ENCODE measurements around the gene CRYGN. TPM values are rescaled to one million over a fixed set of nuclear protein-coding genes. Genes with fewer than 3 reads are reported as not detected.

The CRYGN gene
- total and polyA plus RNA-seq, 2 donors (not counting 1 experiment from before 2014, with no cell fraction given), result 0.07 to 0.50 TPM

DNA sequence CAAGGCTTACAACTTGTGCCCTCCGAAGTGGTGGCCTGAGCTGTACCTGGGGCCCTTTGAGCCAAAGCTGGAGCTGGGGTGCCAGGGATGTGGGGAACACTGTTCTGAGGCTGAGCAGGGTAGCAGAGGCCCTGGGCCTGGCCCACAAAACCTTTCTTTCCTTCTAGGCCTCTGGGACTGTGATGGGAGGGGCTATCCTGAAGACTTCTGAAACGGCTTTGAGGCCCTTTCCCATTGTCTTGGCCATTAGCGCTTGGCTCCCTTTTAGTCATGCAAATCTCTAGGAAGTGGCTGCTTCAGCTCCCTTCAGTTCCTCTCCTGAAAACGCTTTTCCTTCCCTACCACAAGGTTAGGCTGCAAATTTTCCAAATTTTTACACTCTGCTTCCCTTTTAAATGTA lies 16.8 kb upstream of the CRYGN start:
- H3K9ac ChIP-seq (ENCODE audit: insufficient read depth, low read length), result no peak overlapping the region
- H3K27ac ChIP-seq (ENCODE audit: insufficient read depth, low read length), result no peak overlapping the region
- no peak overlapping the region for H3K4me3 ChIP-seq (replicated peaks in 1 of 4; ENCODE audit: control extremely low read depth in 1 of 4, insufficient read depth in 1 of 4, low read depth in 3 of 4, low read length in 4 of 4)
- no peaks in the 10 kb centered on the region for H3K36me3 ChIP-seq (ENCODE audit: control insufficient read depth, insufficient read depth, low read length)
- H4K20me1 ChIP-seq (ENCODE audit: control insufficient read depth, extremely low read depth, insufficient read depth, low read length), result no peaks in the 10 kb centered on the region
- H3K79me2 ChIP-seq (ENCODE audit: control insufficient read depth, insufficient read depth, low read length), result no peaks in the 10 kb centered on the region
- H3K27me3 ChIP-seq (ENCODE audit: control insufficient read depth, insufficient read depth, low read length), result no peaks in the 10 kb centered on the region
- DNase-seq (ENCODE audit: low read depth in 2 of 2), result no peak
- H3K9me3 ChIP-seq (ENCODE audit: control insufficient read depth, insufficient read depth, low read depth, low read length), result no peaks in the 10 kb centered on the region
- no peak overlapping the region for H3K4me2 ChIP-seq (ENCODE audit: extremely low read depth, insufficient read depth, low read length)
- peaks cover 11% of the 10 kb centered on the region for H3K4me1 ChIP-seq (ENCODE audit: control insufficient read depth, extremely low read depth, insufficient read depth, low read length)
- H2AFZ ChIP-seq (ENCODE audit: low read length), result no peak overlapping the region
- TF ChIP-seq, protein P1, sequence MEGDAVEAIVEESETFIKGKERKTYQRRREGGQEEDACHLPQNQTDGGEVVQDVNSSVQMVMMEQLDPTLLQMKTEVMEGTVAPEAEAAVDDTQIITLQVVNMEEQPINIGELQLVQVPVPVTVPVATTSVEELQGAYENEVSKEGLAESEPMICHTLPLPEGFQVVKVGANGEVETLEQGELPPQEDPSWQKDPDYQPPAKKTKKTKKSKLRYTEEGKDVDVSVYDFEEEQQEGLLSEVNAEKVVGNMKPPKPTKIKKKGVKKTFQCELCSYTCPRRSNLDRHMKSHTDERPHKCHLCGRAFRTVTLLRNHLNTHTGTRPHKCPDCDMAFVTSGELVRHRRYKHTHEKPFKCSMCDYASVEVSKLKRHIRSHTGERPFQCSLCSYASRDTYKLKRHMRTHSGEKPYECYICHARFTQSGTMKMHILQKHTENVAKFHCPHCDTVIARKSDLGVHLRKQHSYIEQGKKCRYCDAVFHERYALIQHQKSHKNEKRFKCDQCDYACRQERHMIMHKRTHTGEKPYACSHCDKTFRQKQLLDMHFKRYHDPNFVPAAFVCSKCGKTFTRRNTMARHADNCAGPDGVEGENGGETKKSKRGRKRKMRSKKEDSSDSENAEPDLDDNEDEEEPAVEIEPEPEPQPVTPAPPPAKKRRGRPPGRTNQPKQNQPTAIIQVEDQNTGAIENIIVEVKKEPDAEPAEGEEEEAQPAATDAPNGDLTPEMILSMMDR (conservative IDR thresholded peaks at IDR 0.05 in 1 of 2, IDR thresholded peaks at IDR 0.05 in 1 of 2; ENCODE audit: low read depth in 1 of 2, low read length in 2 of 2), result no peak
- no peak for TF ChIP-seq EZH2 (IDR thresholded peaks at IDR 0.05; ENCODE audit: low read length, missing control alignments)

DNA sequence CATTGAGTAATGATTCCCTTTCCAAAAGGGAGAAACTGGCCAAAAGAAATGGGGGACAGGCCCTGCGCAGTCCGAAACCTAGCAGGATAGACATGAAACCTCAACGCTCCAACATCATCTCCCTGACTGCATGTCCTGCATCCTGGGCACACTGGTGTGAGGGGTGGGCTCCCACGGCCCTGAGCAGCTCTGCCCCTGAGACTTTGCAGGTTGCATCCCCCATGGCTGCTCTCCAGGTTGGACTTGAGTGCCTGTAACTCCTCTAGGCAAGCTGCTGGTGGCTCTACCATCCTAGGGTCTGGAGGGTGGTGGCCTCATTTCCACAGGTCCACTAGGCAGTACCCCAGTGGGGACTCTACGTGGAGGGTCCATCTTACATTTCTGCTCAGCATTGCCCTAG lies 16.3 kb upstream of the CRYGN start:
- Histone ChIP-seq H3K9ac (ENCODE audit: insufficient read depth, low read length) (no peak overlapping the region), H3K79me2 (ENCODE audit: control insufficient read depth, insufficient read depth, low read length) (no peaks in the 10 kb centered on the region), H3K27ac (ENCODE audit: insufficient read depth, low read length) (no peak overlapping the region), H3K9me3 (ENCODE audit: control insufficient read depth, insufficient read depth, low read depth, low read length) (no peaks in the 10 kb centered on the region), H3K27me3 (ENCODE audit: control insufficient read depth, insufficient read depth, low read length) (no peaks in the 10 kb centered on the region), H2AFZ (ENCODE audit: low read length) (no peak overlapping the region), H3K4me1 (ENCODE audit: control insufficient read depth, extremely low read depth, insufficient read depth, low read length) (peaks cover 11% of the 10 kb centered on the region), H3K4me3 (replicated peaks in 1 of 4; ENCODE audit: control extremely low read depth in 1 of 4, insufficient read depth in 1 of 4, low read depth in 3 of 4, low read length in 4 of 4) (no peak overlapping the region), H4K20me1 (ENCODE audit: control insufficient read depth, extremely low read depth, insufficient read depth, low read length) (no peaks in the 10 kb centered on the region), H3K4me2 (ENCODE audit: extremely low read depth, insufficient read depth, low read length) (no peak overlapping the region), H3K36me3 (ENCODE audit: control insufficient read depth, insufficient read depth, low read length) (no peaks in the 10 kb centered on the region)
- TF ChIP-seq EZH2 (IDR thresholded peaks at IDR 0.05; ENCODE audit: low read length, missing control alignments), result no peak
- TF ChIP-seq, protein P1 (conservative IDR thresholded peaks at IDR 0.05 in 1 of 2, IDR thresholded peaks at IDR 0.05 in 1 of 2; ENCODE audit: low read depth in 1 of 2, low read length in 2 of 2), result no peak
- no peak for DNase-seq (ENCODE audit: low read depth in 2 of 2)

DNA sequence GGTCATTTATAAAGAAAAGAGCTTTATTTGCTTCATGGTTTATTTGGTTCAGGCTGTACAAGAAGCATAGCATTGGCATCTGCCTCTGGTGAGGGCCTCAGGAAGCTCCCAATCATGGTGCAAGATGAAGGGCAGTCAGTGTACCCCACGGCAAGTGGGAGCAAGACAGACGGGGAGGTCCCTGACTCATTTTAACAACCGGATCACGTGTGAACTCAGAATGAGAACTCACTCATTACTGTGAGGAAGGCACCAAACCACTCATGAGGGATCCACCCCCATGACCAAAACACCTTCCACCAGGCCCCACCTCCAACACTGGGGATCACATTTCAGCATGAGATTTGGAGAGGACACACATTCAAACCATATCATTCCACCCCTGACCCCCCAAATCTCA lies 15.7 kb upstream of the CRYGN start:
- no peak overlapping the region for H3K4me2 ChIP-seq (ENCODE audit: extremely low read depth, insufficient read depth, low read length)
- H4K20me1 ChIP-seq (ENCODE audit: control insufficient read depth, extremely low read depth, insufficient read depth, low read length), result no peaks in the 10 kb centered on the region
- H3K4me1 ChIP-seq (ENCODE audit: control insufficient read depth, extremely low read depth, insufficient read depth, low read length), result peaks cover 10% of the 10 kb centered on the region
- no peak overlapping the region for H3K27ac ChIP-seq (ENCODE audit: insufficient read depth, low read length)
- TF ChIP-seq EZH2 (IDR thresholded peaks at IDR 0.05; ENCODE audit: low read length, missing control alignments), result no peak
- TF ChIP-seq, protein P1 (conservative IDR thresholded peaks at IDR 0.05 in 1 of 2, IDR thresholded peaks at IDR 0.05 in 1 of 2; ENCODE audit: low read depth in 1 of 2, low read length in 2 of 2), result no peak
- H3K4me3 ChIP-seq (replicated peaks in 1 of 4; ENCODE audit: control extremely low read depth in 1 of 4, insufficient read depth in 1 of 4, low read depth in 3 of 4, low read length in 4 of 4), result no peak overlapping the region
- no peaks in the 10 kb centered on the region for H3K79me2 ChIP-seq (ENCODE audit: control insufficient read depth, insufficient read depth, low read length)
- no peak overlapping the region for H2AFZ ChIP-seq (ENCODE audit: low read length)
- H3K9ac ChIP-seq (ENCODE audit: insufficient read depth, low read length), result no peak overlapping the region
- H3K36me3 ChIP-seq (ENCODE audit: control insufficient read depth, insufficient read depth, low read length), result no peaks in the 10 kb centered on the region
- no peaks in the 10 kb centered on the region for H3K9me3 ChIP-seq (ENCODE audit: control insufficient read depth, insufficient read depth, low read depth, low read length)
- no peaks in the 10 kb centered on the region for H3K27me3 ChIP-seq (ENCODE audit: control insufficient read depth, insufficient read depth, low read length)
- no peak for DNase-seq (ENCODE audit: low read depth in 2 of 2)
